Ishikawa (cell line): Measurements from ENCODE around the gene PEAK1.

Source experiments
- CEBPB ChIP-seq: IDR thresholded peaks from 2 replicates; pipeline ENCODE4 v1.6.1; 2012
- CREB1 ChIP-seq: IDR thresholded peaks from 2 replicates; pipeline ENCODE4 v1.6.1; 2012; ENCODE audit warnings: low read depth
- EGR1 ChIP-seq: IDR thresholded peaks from 2 replicates; pipeline ENCODE4 v1.6.1; 2012
- EP300 ChIP-seq: IDR thresholded peaks from 2 replicates; pipeline ENCODE4 v1.6.1; 2012; ENCODE audit warnings: borderline replicate concordance
- FOXM1 ChIP-seq: IDR thresholded peaks from 2 replicates; pipeline ENCODE4 v1.6.1; 2012; ENCODE audit warnings: low read depth, borderline replicate concordance
- MAX ChIP-seq: IDR thresholded peaks from 2 replicates; pipeline ENCODE4 v1.6.1; 2012
- NFIC ChIP-seq: IDR thresholded peaks from 2 replicates; pipeline ENCODE4 v1.6.1; 2012
- RAD21 ChIP-seq: IDR thresholded peaks from 2 replicates; pipeline ENCODE4 v1.6.1; 2012; ENCODE audit warnings: low read depth
- TAF1 ChIP-seq: IDR thresholded peaks from 2 replicates; pipeline ENCODE4 v1.6.1; 2012; ENCODE audit warnings: low read depth, mild to moderate bottlenecking
- TCF12 ChIP-seq: IDR thresholded peaks from 2 replicates; pipeline ENCODE4 v1.6.1; 2012; ENCODE audit warnings: low read depth
- TEAD4 ChIP-seq: IDR thresholded peaks from 2 replicates; pipeline ENCODE4 v1.6.1; 2012
- YY1 ChIP-seq: IDR thresholded peaks from 2 replicates; pipeline ENCODE4 v1.6.1; 2012; ENCODE audit warnings: low read depth
- ZBTB7A ChIP-seq: IDR thresholded peaks from 2 replicates; pipeline ENCODE4 v1.6.1; 2012; ENCODE audit warnings: low read depth
- TF ChIP-seq, protein P1 (sequence below): IDR thresholded peaks from 2 replicates; pipeline ENCODE4 v1.6.1; 2012; ENCODE audit warnings: low read depth, mild to moderate bottlenecking
- TF ChIP-seq, protein P2 (sequence below): IDR thresholded peaks from 2 replicates; pipeline ENCODE4 v1.6.1; 2012

Gene PEAK1

GRCh38 chr15:77456746-77457145 lies 36.8 kb upstream of the PEAK1 start:
- no peak for TF ChIP-seq ZBTB7A
- no peak for TF ChIP-seq EP300
- TF ChIP-seq CEBPB = no peak
- no peak for TF ChIP-seq TAF1
- TF ChIP-seq, protein P1, sequence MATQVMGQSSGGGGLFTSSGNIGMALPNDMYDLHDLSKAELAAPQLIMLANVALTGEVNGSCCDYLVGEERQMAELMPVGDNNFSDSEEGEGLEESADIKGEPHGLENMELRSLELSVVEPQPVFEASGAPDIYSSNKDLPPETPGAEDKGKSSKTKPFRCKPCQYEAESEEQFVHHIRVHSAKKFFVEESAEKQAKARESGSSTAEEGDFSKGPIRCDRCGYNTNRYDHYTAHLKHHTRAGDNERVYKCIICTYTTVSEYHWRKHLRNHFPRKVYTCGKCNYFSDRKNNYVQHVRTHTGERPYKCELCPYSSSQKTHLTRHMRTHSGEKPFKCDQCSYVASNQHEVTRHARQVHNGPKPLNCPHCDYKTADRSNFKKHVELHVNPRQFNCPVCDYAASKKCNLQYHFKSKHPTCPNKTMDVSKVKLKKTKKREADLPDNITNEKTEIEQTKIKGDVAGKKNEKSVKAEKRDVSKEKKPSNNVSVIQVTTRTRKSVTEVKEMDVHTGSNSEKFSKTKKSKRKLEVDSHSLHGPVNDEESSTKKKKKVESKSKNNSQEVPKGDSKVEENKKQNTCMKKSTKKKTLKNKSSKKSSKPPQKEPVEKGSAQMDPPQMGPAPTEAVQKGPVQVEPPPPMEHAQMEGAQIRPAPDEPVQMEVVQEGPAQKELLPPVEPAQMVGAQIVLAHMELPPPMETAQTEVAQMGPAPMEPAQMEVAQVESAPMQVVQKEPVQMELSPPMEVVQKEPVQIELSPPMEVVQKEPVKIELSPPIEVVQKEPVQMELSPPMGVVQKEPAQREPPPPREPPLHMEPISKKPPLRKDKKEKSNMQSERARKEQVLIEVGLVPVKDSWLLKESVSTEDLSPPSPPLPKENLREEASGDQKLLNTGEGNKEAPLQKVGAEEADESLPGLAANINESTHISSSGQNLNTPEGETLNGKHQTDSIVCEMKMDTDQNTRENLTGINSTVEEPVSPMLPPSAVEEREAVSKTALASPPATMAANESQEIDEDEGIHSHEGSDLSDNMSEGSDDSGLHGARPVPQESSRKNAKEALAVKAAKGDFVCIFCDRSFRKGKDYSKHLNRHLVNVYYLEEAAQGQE = no peak
- TF ChIP-seq, protein P2, sequence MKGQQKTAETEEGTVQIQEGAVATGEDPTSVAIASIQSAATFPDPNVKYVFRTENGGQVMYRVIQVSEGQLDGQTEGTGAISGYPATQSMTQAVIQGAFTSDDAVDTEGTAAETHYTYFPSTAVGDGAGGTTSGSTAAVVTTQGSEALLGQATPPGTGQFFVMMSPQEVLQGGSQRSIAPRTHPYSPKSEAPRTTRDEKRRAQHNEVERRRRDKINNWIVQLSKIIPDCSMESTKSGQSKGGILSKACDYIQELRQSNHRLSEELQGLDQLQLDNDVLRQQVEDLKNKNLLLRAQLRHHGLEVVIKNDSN = no peak
- no peak for TF ChIP-seq NFIC
- TF ChIP-seq TEAD4 = no peak
- TF ChIP-seq FOXM1 = no peak
- no peak for TF ChIP-seq CREB1
- TF ChIP-seq EGR1 = no peak
- no peak for TF ChIP-seq TCF12
- TF ChIP-seq YY1 = no peak

DNA sequence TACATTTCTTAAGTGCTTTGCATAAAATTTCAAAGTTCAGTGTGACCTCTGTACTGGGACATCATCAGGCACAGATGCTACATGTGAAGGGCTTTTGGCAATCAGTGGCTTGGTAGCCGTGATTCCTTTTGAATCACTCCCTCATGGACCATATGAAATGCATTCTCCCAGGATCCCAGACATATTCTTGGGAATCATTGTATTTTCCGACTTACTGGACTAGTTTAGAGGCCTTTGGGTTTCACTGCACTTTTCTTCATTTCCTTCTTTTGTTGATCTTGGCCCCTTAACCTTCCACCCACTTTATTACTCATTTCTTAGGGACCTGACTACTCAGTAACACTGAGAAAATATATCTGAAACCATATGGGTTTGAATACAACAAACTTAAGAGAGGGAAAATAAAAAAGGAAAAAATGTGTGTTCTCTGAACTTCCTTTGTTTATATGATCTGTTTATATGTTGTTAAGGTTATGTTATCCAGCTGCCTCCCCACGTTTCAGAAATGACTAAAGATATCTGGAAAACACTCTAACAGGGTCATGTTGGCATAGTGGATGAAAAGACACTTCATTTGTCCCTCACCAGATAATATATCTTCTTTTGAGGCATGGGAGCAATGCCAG lies 35.9 kb upstream of the PEAK1 start:
- no peak for TF ChIP-seq RAD21
- no peak for TF ChIP-seq TEAD4
- TF ChIP-seq TCF12 = no peak
- no peak for TF ChIP-seq CEBPB
- TF ChIP-seq NFIC = no peak
- TF ChIP-seq MAX = no peak
- no peak for TF ChIP-seq ZBTB7A
- TF ChIP-seq EGR1 = no peak
- TF ChIP-seq, protein P1 = no peak
- TF ChIP-seq, protein P2 = no peak
- no peak for TF ChIP-seq YY1
- TF ChIP-seq FOXM1 = no peak
- no peak for TF ChIP-seq TAF1
- TF ChIP-seq EP300 = no peak
- no peak for TF ChIP-seq CREB1

GRCh38 chr15:77454951-77455350 lies 35.0 kb upstream of the PEAK1 start:
- TF ChIP-seq NFIC (no peak), EGR1 (no peak), RAD21 (no peak), MAX (no peak), EP300 (no peak), FOXM1 (no peak), CREB1 (no peak), TCF12 (no peak)
- TF ChIP-seq, protein P2 = no peak

DNA sequence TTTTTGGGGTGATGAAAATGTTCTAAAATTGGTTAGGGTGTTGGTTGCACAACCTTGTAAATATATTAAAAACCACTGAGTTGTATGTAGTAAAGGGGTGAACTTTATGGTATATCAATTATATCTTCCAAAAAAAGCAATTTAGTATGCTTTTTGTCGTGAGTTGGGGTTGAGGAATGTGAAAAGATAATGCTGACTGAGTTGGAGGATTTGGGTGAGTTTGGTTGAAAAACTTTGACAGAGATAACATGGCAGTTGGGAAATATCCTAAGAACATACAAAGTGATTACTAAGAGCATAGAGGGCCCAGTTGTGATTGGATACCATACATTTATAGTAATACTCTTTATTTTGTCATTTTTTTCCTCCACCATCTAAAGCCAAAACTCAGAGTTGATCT lies 34.4 kb upstream of the PEAK1 start:
- TF ChIP-seq TEAD4 (no peak), YY1 (no peak), RAD21 (no peak), CREB1 (no peak), FOXM1 (no peak), ZBTB7A (no peak)
- TF ChIP-seq, protein P2 = no peak

- TF ChIP-seq TAF1 (no peak), TEAD4 (no peak), NFIC (no peak), ZBTB7A (no peak)
- TF ChIP-seq, protein P2 = no peak
Observed at GRCh38 chr15:77446840-77447390, 27.0 kb upstream of the PEAK1 start.
